ENCODE data around the gene VTI1A. TPM values are rescaled to one million over a fixed set of nuclear protein-coding genes. Genes with fewer than 3 reads are reported as not detected.

The VTI1A gene
- total RNA-seq, 2 donors from 2014 or later, result 21.0 to 29.6 TPM

GRCh38 chr10:112769611-112770370 is 322.8 kb downstream of the VTI1A start:
- no peaks in the 10 kb centered on the region for H3K4me1 ChIP-seq
- no peak overlapping the region for H3K27ac ChIP-seq
- H3K27me3 ChIP-seq, result no peaks in the 10 kb centered on the region
- H3K36me3 ChIP-seq, result no peaks in the 10 kb centered on the region
- H3K4me3 ChIP-seq, result no peak overlapping the region
- no peak for DNase-seq (ENCODE audit: low spot score)
- H3K9me3 ChIP-seq, result no peaks in the 10 kb centered on the region
- no peak for TF ChIP-seq CTCF (IDR thresholded peaks at IDR 0.05)

DNA sequence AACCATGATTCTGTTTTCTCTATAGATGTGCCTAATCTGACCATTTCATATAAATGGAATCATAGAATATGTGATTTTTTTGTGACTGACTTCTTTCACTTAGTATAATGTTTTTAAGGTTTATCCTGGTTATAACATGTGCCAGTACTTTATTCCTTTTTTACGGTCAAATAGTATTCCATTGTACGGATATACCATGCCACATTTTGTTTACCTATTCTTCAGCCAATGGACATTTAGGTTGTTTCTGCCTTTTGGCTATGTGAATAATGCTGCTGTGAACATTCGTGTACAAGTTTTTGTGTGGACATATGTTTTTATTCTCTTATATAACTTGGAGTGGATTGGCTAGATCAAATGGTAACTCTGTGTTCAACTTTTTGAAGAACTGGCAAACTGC is 324.7 kb downstream of the VTI1A start:
- Histone ChIP-seq H3K4me1 (no peaks in the 10 kb centered on the region), H3K4me3 (no peak overlapping the region), H3K36me3 (no peaks in the 10 kb centered on the region), H3K27me3 (no peaks in the 10 kb centered on the region), H3K27ac (no peak overlapping the region), H3K9me3 (no peaks in the 10 kb centered on the region)
- DNase-seq (ENCODE audit: low spot score), result no peak
- TF ChIP-seq CTCF (IDR thresholded peaks at IDR 0.05), result no peak

DNA sequence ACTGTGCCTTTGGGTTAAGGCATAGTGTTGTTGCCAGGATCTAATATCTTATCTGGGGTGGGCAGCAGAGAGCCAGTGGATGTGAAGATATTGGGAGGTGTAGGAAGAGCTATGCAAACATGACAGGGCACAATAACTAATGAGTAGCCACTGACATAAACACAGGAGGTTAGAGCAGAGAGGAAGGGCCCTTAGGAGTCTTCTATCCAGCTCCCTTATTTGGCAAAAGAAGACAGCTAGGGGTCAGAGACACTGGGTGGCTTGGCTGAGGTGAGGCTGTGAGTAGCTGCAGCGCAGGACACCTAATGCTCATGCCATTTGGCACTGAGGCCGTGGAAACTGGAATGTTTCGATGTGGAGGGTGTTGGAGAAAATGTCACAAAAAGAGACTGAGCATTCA is 326.8 kb downstream of the VTI1A start:
- no peak for DNase-seq (ENCODE audit: low spot score)
- no peak for TF ChIP-seq CTCF (IDR thresholded peaks at IDR 0.05)

GRCh38 chr10:112774210-112774609 is 327.2 kb downstream of the VTI1A start:
- no peaks in the 10 kb centered on the region for H3K4me1 ChIP-seq

More for the DNA sequence above, 326.8 kb downstream of the VTI1A start:
- H3K27me3 ChIP-seq, result no peaks in the 10 kb centered on the region
- H3K4me3 ChIP-seq, result no peak overlapping the region
- H3K27ac ChIP-seq, result no peak overlapping the region
- H3K4me1 ChIP-seq, result no peaks in the 10 kb centered on the region
- H3K36me3 ChIP-seq, result no peaks in the 10 kb centered on the region
- no peaks in the 10 kb centered on the region for H3K9me3 ChIP-seq

GRCh38 chr10:112774798-112775197 is 327.8 kb downstream of the VTI1A start:
- DNase-seq (ENCODE audit: low spot score), result no peak
- H3K27me3 ChIP-seq, result no peaks in the 10 kb centered on the region
- H3K4me1 ChIP-seq, result no peaks in the 10 kb centered on the region
- no peaks in the 10 kb centered on the region for H3K36me3 ChIP-seq
- TF ChIP-seq CTCF (IDR thresholded peaks at IDR 0.05), result no peak
- H3K9me3 ChIP-seq, result no peaks in the 10 kb centered on the region
- no peak overlapping the region for H3K27ac ChIP-seq
- H3K4me3 ChIP-seq, result no peak overlapping the region

More at GRCh38 chr10:112774210-112774609, 327.2 kb downstream of the VTI1A start:
- Histone ChIP-seq H3K4me3 (no peak overlapping the region), H3K27ac (no peak overlapping the region), H3K27me3 (no peaks in the 10 kb centered on the region), H3K36me3 (no peaks in the 10 kb centered on the region), H3K9me3 (no peaks in the 10 kb centered on the region)
- no peak for DNase-seq (ENCODE audit: low spot score)
- no peak for TF ChIP-seq CTCF (IDR thresholded peaks at IDR 0.05)

DNA sequence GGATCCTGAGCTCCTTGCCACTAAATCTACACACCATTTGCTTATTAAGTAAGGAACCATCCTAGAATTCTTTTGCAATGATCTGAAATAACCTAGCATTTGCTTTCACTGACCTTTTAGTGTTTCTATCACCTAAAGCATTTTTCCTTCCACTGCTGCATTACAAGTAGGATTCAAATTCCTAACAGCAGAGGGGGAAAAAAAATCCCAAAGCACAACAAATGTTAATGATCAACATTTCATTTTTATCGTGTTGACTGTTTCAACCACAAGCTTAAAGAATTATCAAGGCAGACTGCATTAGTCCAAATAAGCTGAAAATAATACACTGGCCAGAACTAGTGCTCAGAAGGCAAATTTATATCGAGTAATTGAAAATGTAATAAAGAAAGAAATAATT is 328.4 kb downstream of the VTI1A start:
- H3K36me3 ChIP-seq, result no peaks in the 10 kb centered on the region
- no peaks in the 10 kb centered on the region for H3K4me1 ChIP-seq
- H3K9me3 ChIP-seq, result no peaks in the 10 kb centered on the region
- no peak for TF ChIP-seq CTCF (IDR thresholded peaks at IDR 0.05)
- DNase-seq (ENCODE audit: low spot score), result no peak
- H3K4me3 ChIP-seq, result no peak overlapping the region
- H3K27ac ChIP-seq, result no peak overlapping the region
- H3K27me3 ChIP-seq, result no peaks in the 10 kb centered on the region

Data from right atrium auricular region (tissue), 2 donors.